NCI-H345 treated with DMSO at 0.1 percent for 48 hours (cell line): ENCODE results near the gene OR10A6.

Experiments
- DNase-seq: peaks from one replicate; lab custom pipeline; 2025; ENCODE audit not compliant: unreplicated experiment; lab: John Stamatoyannopoulos, UW

Gene OR10A6, protein sequence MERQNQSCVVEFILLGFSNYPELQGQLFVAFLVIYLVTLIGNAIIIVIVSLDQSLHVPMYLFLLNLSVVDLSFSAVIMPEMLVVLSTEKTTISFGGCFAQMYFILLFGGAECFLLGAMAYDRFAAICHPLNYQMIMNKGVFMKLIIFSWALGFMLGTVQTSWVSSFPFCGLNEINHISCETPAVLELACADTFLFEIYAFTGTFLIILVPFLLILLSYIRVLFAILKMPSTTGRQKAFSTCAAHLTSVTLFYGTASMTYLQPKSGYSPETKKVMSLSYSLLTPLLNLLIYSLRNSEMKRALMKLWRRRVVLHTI

GRCh38 chr11:7931168-7931567, at the start of gene OR10A6:
TSS of gene OR10A6 (minus strand) at chr11:7931268. CDS start at chr11:7928662, 2,606 bp downstream.
- DNase-seq, result no peak

- no peak for DNase-seq
These were observed 46.3 kb upstream of the OR10A6 start for GRCh38 chr11:7977232-7977917.

- no peak for DNase-seq
These were observed 43.6 kb upstream of the OR10A6 start for GRCh38 chr11:7974668-7975067.

DNA sequence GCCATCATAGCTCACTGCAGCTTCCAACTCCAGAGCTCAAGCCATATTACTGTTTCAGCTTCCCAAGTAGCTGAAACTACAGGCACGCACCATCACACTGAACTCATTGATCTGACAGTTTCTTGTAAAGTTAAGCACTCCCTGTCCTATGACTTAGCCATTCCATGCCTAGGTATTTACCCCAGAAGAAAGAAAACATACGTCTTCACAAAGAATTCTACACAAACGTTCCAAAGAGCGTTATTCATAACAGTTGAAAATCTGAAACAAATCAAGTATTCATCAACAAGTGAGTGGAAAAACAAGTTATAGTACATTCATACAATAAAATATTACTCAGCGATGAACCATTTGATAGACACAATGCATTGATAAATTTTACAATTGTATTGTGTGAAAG, 41.9 kb upstream of the OR10A6 start:
- no peak for DNase-seq

DNA sequence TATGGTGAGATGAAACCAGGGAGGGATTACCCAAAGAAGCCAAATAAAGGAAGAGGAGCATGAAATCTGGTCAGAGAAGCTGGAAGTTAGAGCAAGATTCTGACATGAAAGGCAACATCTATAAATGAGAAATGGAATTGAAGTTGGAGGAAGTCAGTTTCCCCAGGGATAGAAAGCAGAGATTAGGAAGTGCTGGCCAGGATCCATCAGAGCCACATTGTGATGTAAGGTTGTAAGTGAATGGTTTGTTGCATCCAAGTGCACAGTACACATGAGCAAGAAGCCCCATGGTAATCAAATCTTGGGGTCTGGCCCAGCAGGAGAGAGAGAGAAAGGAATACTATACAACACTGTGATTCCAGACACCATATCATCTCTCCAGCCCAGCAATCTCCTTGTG, 40.8 kb upstream of the OR10A6 start:
- no peak for DNase-seq

- DNase-seq, result no peak
These were observed 38.9 kb upstream of the OR10A6 start for GRCh38 chr11:7969756-7970646.

DNA sequence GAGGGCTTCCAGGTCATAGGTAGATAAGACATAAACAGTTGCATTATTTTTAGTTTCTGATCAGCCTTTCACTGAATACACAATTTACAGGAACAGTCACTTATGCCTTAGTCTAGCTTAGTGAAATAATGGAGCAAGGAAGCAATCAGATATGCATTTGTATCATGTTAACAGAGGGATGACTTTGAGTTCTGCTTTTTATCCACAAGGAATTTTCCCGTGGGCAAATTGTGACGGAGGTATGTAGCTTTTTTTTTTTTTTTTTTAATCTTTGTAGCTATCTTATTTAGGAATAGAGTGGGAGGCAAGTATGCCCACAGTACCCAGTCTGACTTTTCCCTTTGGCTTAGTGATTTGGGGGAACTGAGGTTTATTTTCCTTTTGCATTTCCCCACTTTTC, 37.6 kb upstream of the OR10A6 start:
- no peak for DNase-seq

DNA sequence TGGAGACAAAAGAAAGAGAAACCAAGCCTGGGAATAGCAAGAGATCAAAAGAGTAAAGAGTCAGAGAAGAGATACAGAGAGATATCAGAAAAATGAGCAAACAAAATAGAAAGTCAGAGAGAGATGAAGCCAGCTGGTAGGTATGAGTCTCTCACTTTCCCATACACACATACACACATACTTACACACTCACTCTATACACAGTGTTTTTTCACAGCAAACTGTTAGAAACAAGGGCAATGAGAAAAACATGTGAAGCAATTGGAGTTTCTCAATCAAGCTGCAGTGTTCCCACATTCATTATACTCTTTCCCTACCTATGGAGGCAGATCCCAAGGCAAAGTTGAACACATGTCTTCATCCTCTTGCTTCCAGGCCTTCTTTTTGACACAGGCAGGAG, 36.8 kb upstream of the OR10A6 start:
- DNase-seq, result no peak

DNA sequence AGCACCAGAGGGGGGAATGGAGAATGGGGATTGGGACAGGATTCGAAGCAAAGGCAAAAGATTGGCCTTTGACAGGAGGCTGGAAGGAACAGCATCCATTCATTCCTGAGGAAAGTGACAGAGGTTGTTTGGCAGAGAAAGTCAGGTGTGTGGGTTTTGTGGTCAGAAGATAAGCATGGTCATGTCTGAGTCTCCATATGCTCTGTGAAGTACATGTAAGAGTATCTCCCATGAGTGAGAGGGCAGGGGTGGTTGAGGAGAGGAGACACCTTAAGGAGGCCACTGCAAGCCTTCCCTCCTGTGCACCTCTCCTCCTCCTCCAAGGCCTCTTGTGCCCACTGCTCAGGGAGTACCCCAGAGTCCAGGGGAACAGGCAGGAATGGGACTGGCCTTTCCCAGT, 36.0 kb upstream of the OR10A6 start:
- DNase-seq, result no peak

GRCh38 chr11:7965386-7965785, 34.3 kb upstream of the OR10A6 start, which contains the start of gene NLRP10:
TSS of gene NLRP10 (minus strand) at chr11:7965447. CDS start at chr11:7963495, 1,952 bp downstream.
- DNase-seq, result no peak

DNA sequence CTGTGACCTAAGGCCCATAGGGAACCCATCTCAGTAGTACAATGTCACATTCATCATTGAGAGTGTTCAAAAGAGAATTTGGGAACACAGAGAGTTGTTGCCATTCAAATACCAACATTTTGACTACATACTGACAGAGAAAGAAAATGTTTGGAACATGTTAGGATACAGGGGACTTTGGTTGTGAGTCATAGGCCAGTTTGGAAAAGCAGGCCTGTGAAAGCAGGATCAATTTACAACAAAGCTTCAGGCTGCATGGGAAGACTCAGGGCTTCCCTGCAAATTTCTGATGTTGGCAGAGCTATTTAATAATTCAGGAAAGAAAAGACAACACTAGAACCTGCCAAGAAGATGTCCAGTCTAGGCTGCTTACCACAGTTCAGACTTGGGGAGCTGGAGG, 33.8 kb upstream of the OR10A6 start:
- DNase-seq, result no peak

- no peak for DNase-seq
These were observed 33.2 kb upstream of the OR10A6 start for GRCh38 chr11:7964261-7964660.

DNA sequence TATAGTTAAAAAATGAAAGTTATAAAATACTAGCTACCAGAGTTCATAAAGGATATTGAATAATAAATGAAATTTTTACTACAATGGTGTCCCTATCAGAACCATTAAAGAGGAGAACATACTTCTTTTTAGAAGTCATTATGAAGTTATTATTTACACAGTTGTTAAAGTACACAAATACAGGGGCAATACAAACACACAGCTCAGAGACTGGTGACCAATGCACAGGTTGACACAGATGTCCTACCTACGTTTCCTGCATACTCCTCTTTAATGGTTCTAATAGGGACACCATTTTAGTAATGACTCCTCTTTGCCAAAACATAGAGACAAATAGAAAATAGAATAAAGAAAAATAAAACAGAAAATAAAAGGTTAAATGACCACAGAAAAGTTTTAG, 24.1 kb upstream of the OR10A6 start:
- no peak for DNase-seq

DNA sequence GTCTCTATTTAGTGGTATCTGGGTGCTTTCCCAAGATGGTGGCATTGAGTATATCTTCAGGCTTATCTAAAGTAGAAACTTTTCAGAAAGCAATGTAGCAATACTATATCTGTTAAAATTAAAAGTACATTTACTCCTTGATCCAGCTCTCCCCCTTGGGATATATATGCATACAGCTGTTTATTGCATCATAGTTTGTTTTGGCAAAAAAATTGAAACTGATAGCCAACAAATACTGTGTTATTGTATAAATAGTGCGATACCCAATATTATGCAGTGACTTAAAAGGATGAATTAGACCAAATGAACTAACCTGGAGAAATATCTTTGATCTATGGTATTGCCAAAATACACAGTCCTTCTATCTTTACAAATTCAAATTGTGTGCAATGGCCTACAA, 18.9 kb upstream of the OR10A6 start:
- no peak for DNase-seq

- no peak for DNase-seq
These were observed 13.1 kb upstream of the OR10A6 start for GRCh38 chr11:7944123-7944522.

DNA sequence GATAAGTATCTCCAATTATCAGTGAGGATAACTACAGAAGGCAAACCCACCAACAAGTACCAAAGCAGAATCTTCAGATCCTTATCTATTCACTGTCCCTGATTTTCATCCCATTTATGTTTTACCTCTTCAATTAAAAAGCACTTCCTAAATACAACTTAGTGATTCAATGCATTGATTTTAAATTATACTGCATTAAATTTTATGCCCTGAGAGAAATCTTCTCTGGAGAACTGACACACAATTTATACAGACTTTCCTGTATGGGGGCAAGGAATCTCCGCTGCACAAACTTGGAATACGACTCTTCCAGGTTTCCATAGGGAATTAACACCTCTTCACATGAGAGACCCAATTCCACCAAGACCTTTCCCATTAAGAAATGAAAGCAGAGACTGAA, 10.5 kb upstream of the OR10A6 start, which contains the start of gene OR10A3:
OR10A3 (minus strand) TSS at position 101 of the 400 bp plus-strand sequence. CDS start 2,188 bp downstream, outside the sequence.
- DNase-seq, result no peak

DNA sequence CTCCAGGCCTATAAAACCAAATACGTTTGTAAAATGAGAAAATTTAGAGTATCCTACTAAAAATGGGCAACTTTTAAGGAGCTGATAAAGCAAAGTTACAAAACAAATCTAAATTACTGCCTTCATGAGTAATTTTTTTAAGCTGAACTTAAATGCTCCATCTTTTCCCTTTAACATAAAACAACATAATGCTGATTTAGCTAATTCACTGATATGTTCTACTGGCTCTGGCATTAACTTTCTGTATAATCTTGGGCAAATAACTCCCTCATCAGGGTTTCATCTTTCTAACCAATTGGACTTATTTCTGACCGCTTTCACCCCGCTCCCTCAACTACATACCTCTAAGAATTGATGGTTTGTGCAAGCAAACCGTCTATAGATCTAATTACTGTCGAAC, 10.1 kb upstream of the OR10A6 start:
- no peak for DNase-seq

GRCh38 chr11:7936615-7937014, 5.5 kb upstream of the OR10A6 start:
- no peak for DNase-seq

- no peak for DNase-seq
These were observed 3.4 kb downstream of the OR10A6 start for GRCh38 chr11:7927635-7928034.

- no peak for DNase-seq
These were observed 6.5 kb downstream of the OR10A6 start for GRCh38 chr11:7924536-7924935.

GRCh38 chr11:7918141-7918540, 12.9 kb downstream of the OR10A6 start:
- no peak for DNase-seq
